Thyroid gland (tissue), 4 donors: ENCODE data around the gene CAMK1. TPM values are rescaled to one million over a fixed set of nuclear protein-coding genes. Genes with fewer than 3 reads are reported as not detected.

Source experiments
- DNase-seq, 2 donors: peaks; one replicate each; pipeline ENCODE4 v3.0.0-alpha.2; 2019
- H3K27ac ChIP-seq, 3 donors: fragments of 200-600 bp; sonication (generic); 1 replicate in 2 of 3; 2 replicates in 1 of 3; pipeline ENCODE4 v1.5.1; 2016 to 2019; ENCODE audit warnings: mild to moderate bottlenecking in 1 of 3, moderate library complexity in 1 of 3
- H3K27me3 ChIP-seq: fragments of 200-600 bp; sonication (generic); one replicate; pipeline ENCODE4 v1.5.1; 2019
- H3K36me3 ChIP-seq, 2 donors: fragments of 200-600 bp; sonication (generic); one replicate each; pipeline ENCODE4 v1.5.1; 2016 to 2019
- H3K4me1 ChIP-seq, 2 donors: fragments of 200-600 bp; sonication (generic); one replicate each; pipeline ENCODE4 v1.5.1; 2017 to 2019
- H3K4me3 ChIP-seq, 3 donors: fragments of 200-600 bp; sonication (generic); replicated peaks in 1 of 3; 1 replicate in 2 of 3; 2 replicates in 1 of 3; pipeline ENCODE4 v1.5.1; 2016; ENCODE audit warnings: mild to moderate bottlenecking in 1 of 3
- H3K9me3 ChIP-seq: fragments of 200-600 bp; sonication (generic); one replicate; pipeline ENCODE4 v1.5.1; 2017
- CTCF ChIP-seq, 6 experiments: fragments of 200-600 bp in 3 of 6; fragments of 450-650 bp in 3 of 6; sonication (generic) in 3 of 6; IDR thresholded peaks; one replicate each; pipeline ENCODE4 v1.5.1; 2016 to 2019; ENCODE audit warnings: antibody characterized with exemption in 6 of 6, mild to moderate bottlenecking in 2 of 6, inconsistent platforms in 1 of 6, moderate library complexity in 1 of 6
- POLR2A ChIP-seq, 2 donors: fragments of 450-650 bp; IDR thresholded peaks; one replicate each; pipeline ENCODE4 v1.6.1; 2017; ENCODE audit warnings: antibody characterized with exemption in 2 of 2, mild to moderate bottlenecking in 2 of 2, moderate library complexity in 1 of 2
- WGBS, 2 donors: methylation state at CpG; one replicate each; pipeline ENCODE4 v1.1.5; 2017; 5-methylcytosine and 5-hydroxymethylcytosine counted together
- intact Hi-C: fragments of 100-400 bp; cut with DNase I; formaldehyde crosslinking; loops from one replicate; pipeline ENCODE4 v1.15.1; 2023
- total RNA-seq, 4 donors: library from RNA; depleted of rRNA; stranded (reverse); fragments of >200 nt; gene quantifications; one replicate each; pipeline ENCODE4 v1.2.3, GENCODE V29; 2016

CAMK1 gene
- total RNA-seq, 4 donors from 2014 or later = 32.1 to 44.8 (median 35.9) TPM

GRCh38 chr3:9712415-9712814 lies 57.3 kb downstream of the CAMK1 start:
- intact Hi-C loops = no loop called here
- DNase-seq = no peak
- H3K27ac ChIP-seq = no peak overlapping the region
- no peaks in the 10 kb centered on the region for H3K4me1 ChIP-seq
- H3K36me3 ChIP-seq = no peaks in the 10 kb centered on the region
- H3K9me3 ChIP-seq = no peaks in the 10 kb centered on the region
- 90% methylated on average over 2 of the region's 2 CpGs for WGBS, 2 donors
- H3K27me3 ChIP-seq = no peaks in the 10 kb centered on the region
- TF ChIP-seq CTCF (IDR thresholded peaks at IDR 0.05) (no peak), POLR2A (IDR thresholded peaks at IDR 0.05) (no peak)
- H3K4me3 ChIP-seq = no peak overlapping the region

- intact Hi-C loops = no loop called here
- no peaks in the 10 kb centered on the region for H3K36me3 ChIP-seq
- no peak for DNase-seq
- WGBS, 2 donors = 79 to 84% methylated on average over 3 of the region's 3 CpGs
- H3K27me3 ChIP-seq = no peaks in the 10 kb centered on the region
- H3K4me1 ChIP-seq = no peaks in the 10 kb centered on the region
- H3K27ac ChIP-seq = no peak overlapping the region
- no peak overlapping the region for H3K4me3 ChIP-seq
- TF ChIP-seq POLR2A (IDR thresholded peaks at IDR 0.05) (no peak), CTCF (IDR thresholded peaks at IDR 0.05) (no peak)
- no peaks in the 10 kb centered on the region for H3K9me3 ChIP-seq
Measured at GRCh38 chr3:9710174-9710739, 59.5 kb downstream of the CAMK1 start.

Other genes starting within 250 kb of the CAMK1 start
- gene LHFPL4, start 216.1 kb downstream of the CAMK1 start, total RNA-seq = under 1 TPM in 2 of 4 donors, not detected in 2; 0.11 to 0.13 TPM
- gene MTMR14, start 120.4 kb downstream of the CAMK1 start, total RNA-seq = 10 to 100 TPM; 30.0 to 35.5 (median 33.5) TPM
- gene CPNE9, start 66.1 kb downstream of the CAMK1 start, total RNA-seq = not detected
- 10 to 100 TPM; 19.4 to 36.6 (median 20.3) TPM for gene BRPF1, start 38.2 kb downstream of the CAMK1 start, total RNA-seq
- gene OGG1, start 20.0 kb downstream of the CAMK1 start, total RNA-seq = 10 to 100 TPM; 23.7 to 46.6 (median 30.3) TPM
- gene TADA3, start 22.5 kb upstream of the CAMK1 start, total RNA-seq = 10 to 100 TPM; 64.2 to 93.3 (median 83.3) TPM
- 100 to 1,000 TPM; 155 to 232 (median 187) TPM for gene ARPC4, start 23.1 kb upstream of the CAMK1 start, total RNA-seq
- gene TTLL3, start 40.3 kb upstream of the CAMK1 start, total RNA-seq = 10 to 100 TPM; 39.0 to 64.6 (median 56.9) TPM
- 10 to 100 TPM; 36.2 to 49.7 (median 37.5) TPM for gene RPUSD3, start 74.1 kb upstream of the CAMK1 start, total RNA-seq
- 1 to 10 TPM; 2.2 to 9.4 (median 3.0) TPM for gene CIDEC, start 110.3 kb upstream of the CAMK1 start, total RNA-seq
- gene JAGN1, start 120.7 kb upstream of the CAMK1 start, total RNA-seq = 10 to 100 TPM; 18.9 to 37.5 (median 32.7) TPM
- 1 to 10 TPM; 3.7 to 8.1 (median 6.7) TPM for gene IL17RE, start 132.9 kb upstream of the CAMK1 start, total RNA-seq
- gene IL17RC, start 147.2 kb upstream of the CAMK1 start, total RNA-seq = 10 to 100 TPM; 64.2 to 70.2 (median 68.0) TPM
- 100 to 1,000 TPM in 2 of 4 donors, 10 to 100 TPM in 2; 57.3 to 192 (median 96.7) TPM for gene CRELD1, start 163.9 kb upstream of the CAMK1 start, total RNA-seq
- 1 to 10 TPM; 2.8 to 8.5 (median 6.6) TPM for gene PRRT3, start 182.5 kb upstream of the CAMK1 start, total RNA-seq
- 100 to 1,000 TPM in 2 of 4 donors, 10 to 100 TPM in 2; 53.1 to 160 (median 117) TPM for gene EMC3, start 216.9 kb upstream of the CAMK1 start, total RNA-seq